ENCODE data around the gene KLK12. TPM values are rescaled to one million over a fixed set of nuclear protein-coding genes. Genes with fewer than 3 reads are reported as not detected.
A peak's percentile ranks its signal among the peaks of the same experiment; 100 is the strongest.

Gene KLK12
- total RNA-seq, 1 donor: not detected

DNA sequence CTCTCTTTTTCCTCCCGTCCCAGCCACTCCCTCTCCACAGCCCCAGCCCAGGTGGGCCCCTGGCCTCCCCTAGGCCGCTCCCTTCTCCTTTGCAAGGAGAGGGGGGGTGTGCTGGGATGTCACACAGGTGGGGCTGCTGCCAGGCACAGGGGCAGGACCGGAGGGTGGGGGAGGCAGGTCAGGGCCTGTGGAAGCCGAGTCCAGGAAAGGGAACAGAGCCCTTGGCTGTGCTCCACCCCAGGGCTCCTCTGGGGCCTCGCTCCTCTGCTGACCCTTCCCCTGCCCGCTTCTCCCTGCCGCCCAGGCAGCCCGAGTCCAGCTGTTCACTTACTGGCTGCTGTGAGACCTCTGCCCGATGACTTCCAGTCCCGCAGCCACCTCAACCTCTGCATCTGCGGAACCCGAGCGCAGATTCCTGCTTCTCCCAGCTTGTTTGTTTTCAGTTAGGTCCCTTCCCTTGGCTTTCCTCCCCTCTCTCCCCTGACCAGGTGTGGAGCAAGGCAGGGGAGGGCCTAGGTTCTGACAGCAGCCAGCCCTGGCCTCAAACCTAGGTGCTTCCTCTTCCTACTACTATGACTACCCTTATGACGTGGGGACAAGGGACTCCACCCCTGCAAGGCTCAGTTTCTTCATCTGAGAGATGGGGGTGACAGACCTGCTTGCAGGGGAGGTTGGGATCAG lies 7.5 kb downstream of the KLK12 start:
- peaks cover 17% of the 10 kb centered on the region for H3K27me3 ChIP-seq (ENCODE audit: insufficient read depth, low read length)
- no peaks in the 10 kb centered on the region for H3K36me3 ChIP-seq (ENCODE audit: insufficient read depth, low read length)
- no peaks in the 10 kb centered on the region for H3K79me2 ChIP-seq (ENCODE audit: insufficient read depth, low read length)
- H3K27ac ChIP-seq (ENCODE audit: low read depth, low read length): no peak overlapping the region
- TF ChIP-seq, protein P1, sequence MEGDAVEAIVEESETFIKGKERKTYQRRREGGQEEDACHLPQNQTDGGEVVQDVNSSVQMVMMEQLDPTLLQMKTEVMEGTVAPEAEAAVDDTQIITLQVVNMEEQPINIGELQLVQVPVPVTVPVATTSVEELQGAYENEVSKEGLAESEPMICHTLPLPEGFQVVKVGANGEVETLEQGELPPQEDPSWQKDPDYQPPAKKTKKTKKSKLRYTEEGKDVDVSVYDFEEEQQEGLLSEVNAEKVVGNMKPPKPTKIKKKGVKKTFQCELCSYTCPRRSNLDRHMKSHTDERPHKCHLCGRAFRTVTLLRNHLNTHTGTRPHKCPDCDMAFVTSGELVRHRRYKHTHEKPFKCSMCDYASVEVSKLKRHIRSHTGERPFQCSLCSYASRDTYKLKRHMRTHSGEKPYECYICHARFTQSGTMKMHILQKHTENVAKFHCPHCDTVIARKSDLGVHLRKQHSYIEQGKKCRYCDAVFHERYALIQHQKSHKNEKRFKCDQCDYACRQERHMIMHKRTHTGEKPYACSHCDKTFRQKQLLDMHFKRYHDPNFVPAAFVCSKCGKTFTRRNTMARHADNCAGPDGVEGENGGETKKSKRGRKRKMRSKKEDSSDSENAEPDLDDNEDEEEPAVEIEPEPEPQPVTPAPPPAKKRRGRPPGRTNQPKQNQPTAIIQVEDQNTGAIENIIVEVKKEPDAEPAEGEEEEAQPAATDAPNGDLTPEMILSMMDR (IDR thresholded peaks at IDR 0.05; ENCODE audit: extremely low read depth, low read depth, low read length): no peak
- H3K4me1 ChIP-seq (ENCODE audit: insufficient read depth, low read length): no peaks in the 10 kb centered on the region
- no peaks in the 10 kb centered on the region for H3K9me3 ChIP-seq (ENCODE audit: low read depth, low read length)
- peak; percentile 78 for DNase-seq (ENCODE audit: insufficient read length, low spot score, missing footprints)
- no peaks in the 10 kb centered on the region for H4K20me1 ChIP-seq (ENCODE audit: insufficient read depth, low read length)
- no peak overlapping the region for H3K4me3 ChIP-seq (ENCODE audit: insufficient read depth, low read length)
- H3K4me2 ChIP-seq (ENCODE audit: insufficient read depth, low read length): no peak overlapping the region
- H2AFZ ChIP-seq (ENCODE audit: low read length): no peak overlapping the region

DNA sequence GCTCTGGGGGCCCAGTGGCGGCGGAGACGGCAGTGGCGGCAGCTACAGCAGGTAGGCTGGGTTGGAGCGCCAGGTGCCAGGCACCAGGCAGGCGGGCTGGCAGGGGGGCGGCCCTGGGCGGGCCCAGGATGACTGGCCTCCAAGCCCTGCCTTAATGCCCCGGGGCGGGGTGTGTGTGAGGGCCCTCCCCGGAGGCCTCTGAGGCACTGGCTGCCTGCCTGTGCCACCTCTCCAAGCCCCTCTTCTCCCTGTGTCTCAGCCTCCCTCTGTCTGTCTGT lies 8.3 kb downstream of the KLK12 start, which contains the start of gene KLK11:
Gene KLK11, minus strand, starts transcription at position 63 of the 278 bp plus-strand sequence. CDS start 985 bp downstream, outside the sequence.
- Histone ChIP-seq H2AFZ (ENCODE audit: low read length) (no peak within 1 kb of the TSS), H3K27me3 (ENCODE audit: insufficient read depth, low read length) (peaks cover 17% of the 10 kb centered on the region), H4K20me1 (ENCODE audit: insufficient read depth, low read length) (no peaks in the 10 kb centered on the region), H3K9me3 (ENCODE audit: low read depth, low read length) (no peaks in the 10 kb centered on the region), H3K4me1 (ENCODE audit: insufficient read depth, low read length) (no peaks in the 10 kb centered on the region), H3K36me3 (ENCODE audit: insufficient read depth, low read length) (no peaks in the 10 kb centered on the region), H3K79me2 (ENCODE audit: insufficient read depth, low read length) (no peaks in the 10 kb centered on the region), H3K4me2 (ENCODE audit: insufficient read depth, low read length) (no peak within 1 kb of the TSS), H3K27ac (ENCODE audit: low read depth, low read length) (no peak within 1 kb of the TSS), H3K4me3 (ENCODE audit: insufficient read depth, low read length) (no peak within 1 kb of the TSS)
- DNase-seq (ENCODE audit: insufficient read length, low spot score, missing footprints): peak; percentile 74
- TF ChIP-seq, protein P1 (IDR thresholded peaks at IDR 0.05; ENCODE audit: extremely low read depth, low read depth, low read length): no peak

DNA sequence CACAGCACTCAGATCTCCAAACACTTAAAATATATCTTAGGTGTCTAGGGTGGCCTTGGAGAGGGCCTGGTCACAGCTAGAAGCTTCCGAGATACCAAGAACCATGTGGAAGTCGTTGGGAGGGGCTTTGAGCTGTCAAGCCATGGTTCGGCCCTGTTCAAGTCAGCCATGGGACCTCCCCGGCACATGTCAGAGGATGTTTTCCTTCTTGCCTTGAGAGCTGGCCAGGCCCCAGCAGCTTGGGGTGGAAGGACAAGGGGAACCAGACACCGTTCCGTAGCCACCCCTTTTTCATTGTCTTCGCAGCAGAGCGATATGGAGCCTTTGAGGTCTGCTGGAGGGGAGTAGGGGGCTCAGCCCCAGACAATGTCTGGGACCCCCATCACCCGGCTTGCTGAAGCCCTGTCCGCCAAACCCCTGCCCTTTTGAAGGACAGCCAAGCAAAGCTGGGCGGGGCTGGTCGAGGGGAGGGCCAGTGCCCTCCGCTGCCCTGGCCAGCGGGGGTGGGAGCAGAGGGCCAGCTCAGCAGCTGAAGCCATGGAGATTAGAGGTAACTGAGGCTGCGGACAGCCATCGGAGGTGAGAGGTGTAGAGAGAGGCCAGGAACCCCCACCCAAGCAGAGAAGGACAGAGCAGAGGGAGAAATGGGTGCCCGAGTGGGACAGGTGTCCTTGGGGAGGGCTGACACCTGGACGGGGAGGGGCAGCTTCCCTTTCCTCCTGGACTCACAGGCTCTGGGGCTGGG lies 8.8 kb downstream of the KLK12 start:
- no peaks in the 10 kb centered on the region for H3K9me3 ChIP-seq (ENCODE audit: low read depth, low read length)

DNA sequence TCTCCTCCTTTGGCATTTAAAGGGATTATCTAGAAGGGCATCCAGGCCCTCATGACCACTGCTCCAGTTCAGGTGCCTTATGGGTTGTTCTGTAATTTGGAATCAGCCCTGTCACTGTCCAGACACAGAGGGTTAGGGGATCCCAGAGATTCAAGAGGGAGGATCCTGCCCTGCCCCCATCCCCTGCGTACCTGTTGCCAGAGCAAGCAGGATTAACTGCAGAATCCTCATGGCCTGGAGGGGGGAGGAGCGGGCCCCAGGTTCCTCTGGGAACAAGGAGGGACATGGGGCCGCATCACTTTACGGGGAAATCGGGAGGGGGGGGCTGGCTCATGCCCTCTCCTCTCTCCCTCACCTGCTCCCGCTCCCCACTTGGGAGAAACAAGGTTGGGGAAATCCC lies 9.4 kb downstream of the KLK12 start:
- Histone ChIP-seq H3K4me1 (ENCODE audit: insufficient read depth, low read length) (no peaks in the 10 kb centered on the region), H3K27ac (ENCODE audit: low read depth, low read length) (no peak overlapping the region), H3K4me3 (ENCODE audit: insufficient read depth, low read length) (no peak overlapping the region), H3K4me2 (ENCODE audit: insufficient read depth, low read length) (no peak overlapping the region), H2AFZ (ENCODE audit: low read length) (no peak overlapping the region), H4K20me1 (ENCODE audit: insufficient read depth, low read length) (no peaks in the 10 kb centered on the region), H3K27me3 (ENCODE audit: insufficient read depth, low read length) (peaks cover 17% of the 10 kb centered on the region), H3K36me3 (ENCODE audit: insufficient read depth, low read length) (no peaks in the 10 kb centered on the region), H3K79me2 (ENCODE audit: insufficient read depth, low read length) (no peaks in the 10 kb centered on the region), H3K9me3 (ENCODE audit: low read depth, low read length) (no peaks in the 10 kb centered on the region)
- peak; percentile 67 for DNase-seq (ENCODE audit: insufficient read length, low spot score, missing footprints)
- TF ChIP-seq, protein P1 (IDR thresholded peaks at IDR 0.05; ENCODE audit: extremely low read depth, low read depth, low read length): no peak

More for the DNA sequence above, 8.8 kb downstream of the KLK12 start:
- TF ChIP-seq, protein P1 (IDR thresholded peaks at IDR 0.05; ENCODE audit: extremely low read depth, low read depth, low read length): no peak
- H3K27me3 ChIP-seq (ENCODE audit: insufficient read depth, low read length): peaks cover 17% of the 10 kb centered on the region
- no peaks in the 10 kb centered on the region for H3K4me1 ChIP-seq (ENCODE audit: insufficient read depth, low read length)
- H3K79me2 ChIP-seq (ENCODE audit: insufficient read depth, low read length): no peaks in the 10 kb centered on the region
- no peaks in the 10 kb centered on the region for H3K36me3 ChIP-seq (ENCODE audit: insufficient read depth, low read length)
- H3K27ac ChIP-seq (ENCODE audit: low read depth, low read length): no peak overlapping the region
- no peak overlapping the region for H3K4me3 ChIP-seq (ENCODE audit: insufficient read depth, low read length)
- H3K4me2 ChIP-seq (ENCODE audit: insufficient read depth, low read length): no peak overlapping the region
- DNase-seq (ENCODE audit: insufficient read length, low spot score, missing footprints): peak; percentile 86
- no peaks in the 10 kb centered on the region for H4K20me1 ChIP-seq (ENCODE audit: insufficient read depth, low read length)
- no peak overlapping the region for H2AFZ ChIP-seq (ENCODE audit: low read length)

Measured in osteoblast (primary cell).